22Rv1 (cell line): ENCODE measurements around the gene OR2A2.

Source experiments
- H3K27ac ChIP-seq: fragments of 450-650 bp; 2 replicates; pipeline ENCODE4 v1.5.1; 2017
- CTCF ChIP-seq: fragments of 450-650 bp; IDR thresholded peaks from 2 replicates; pipeline ENCODE4 v1.5.1; 2017; ENCODE audit warnings: mild to moderate bottlenecking
- ZFX ChIP-seq: fragments of 450-650 bp; IDR thresholded peaks from 2 replicates; pipeline ENCODE4 v1.6.1; 2017; ENCODE audit warnings: antibody characterized with exemption, borderline replicate concordance

OR2A2 gene

GRCh38 chr7:144134116-144134515, 24.7 kb downstream of the OR2A2 start:
- H3K27ac ChIP-seq = no peak overlapping the region
- no peak for TF ChIP-seq CTCF
- no peak for TF ChIP-seq ZFX

- no peak overlapping the region for H3K27ac ChIP-seq
- TF ChIP-seq CTCF (no peak), ZFX (no peak)
Observed at GRCh38 chr7:144137501-144137900, 28.1 kb downstream of the OR2A2 start.

- no peak overlapping the region for H3K27ac ChIP-seq
- TF ChIP-seq CTCF (no peak), ZFX (no peak)
Observed at GRCh38 chr7:144142187-144142586, 32.8 kb downstream of the OR2A2 start.

GRCh38 chr7:144144426-144144825, 35.0 kb downstream of the OR2A2 start:
- TF ChIP-seq CTCF (no peak), ZFX (no peak)

GRCh38 chr7:144148224-144148827, 38.9 kb downstream of the OR2A2 start:
- TF ChIP-seq ZFX (no peak), CTCF (no peak)

More at GRCh38 chr7:144144426-144144825, 35.0 kb downstream of the OR2A2 start:
- H3K27ac ChIP-seq = no peak overlapping the region

GRCh38 chr7:144158861-144159260, 49.5 kb downstream of the OR2A2 start:
- no peak overlapping the region for H3K27ac ChIP-seq
- no peak for TF ChIP-seq ZFX
- TF ChIP-seq CTCF = no peak

More at GRCh38 chr7:144148224-144148827, 38.9 kb downstream of the OR2A2 start:
- H3K27ac ChIP-seq = no peak overlapping the region
